ENCODE results near the gene SNX10.
"Not testable (repeated sequence)": the region's sequence is repeated elsewhere in the genome, so short reads cannot be mapped to it uniquely, and the experiment has no call there.

The SNX10 gene

DNA sequence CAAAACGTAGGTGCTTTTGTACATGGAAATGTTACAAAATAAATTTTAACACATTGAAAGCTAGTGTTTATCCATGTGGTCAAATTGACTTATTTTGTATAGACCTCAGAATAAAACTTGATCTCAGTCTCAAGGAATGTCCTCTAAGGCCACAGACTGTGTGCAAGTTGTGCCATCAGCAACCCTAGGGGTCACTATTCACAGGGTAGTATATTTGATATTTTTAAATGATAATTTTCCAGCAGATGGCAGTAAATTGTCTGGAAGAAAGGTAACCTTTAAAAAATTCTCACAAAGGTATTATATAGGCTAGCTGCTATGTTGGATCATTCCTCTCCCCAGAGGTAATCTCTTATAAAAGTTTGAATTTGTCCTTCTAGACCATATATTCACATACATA, 12.9 kb upstream of the SNX10 start:
- TF ChIP-seq, protein P1, sequence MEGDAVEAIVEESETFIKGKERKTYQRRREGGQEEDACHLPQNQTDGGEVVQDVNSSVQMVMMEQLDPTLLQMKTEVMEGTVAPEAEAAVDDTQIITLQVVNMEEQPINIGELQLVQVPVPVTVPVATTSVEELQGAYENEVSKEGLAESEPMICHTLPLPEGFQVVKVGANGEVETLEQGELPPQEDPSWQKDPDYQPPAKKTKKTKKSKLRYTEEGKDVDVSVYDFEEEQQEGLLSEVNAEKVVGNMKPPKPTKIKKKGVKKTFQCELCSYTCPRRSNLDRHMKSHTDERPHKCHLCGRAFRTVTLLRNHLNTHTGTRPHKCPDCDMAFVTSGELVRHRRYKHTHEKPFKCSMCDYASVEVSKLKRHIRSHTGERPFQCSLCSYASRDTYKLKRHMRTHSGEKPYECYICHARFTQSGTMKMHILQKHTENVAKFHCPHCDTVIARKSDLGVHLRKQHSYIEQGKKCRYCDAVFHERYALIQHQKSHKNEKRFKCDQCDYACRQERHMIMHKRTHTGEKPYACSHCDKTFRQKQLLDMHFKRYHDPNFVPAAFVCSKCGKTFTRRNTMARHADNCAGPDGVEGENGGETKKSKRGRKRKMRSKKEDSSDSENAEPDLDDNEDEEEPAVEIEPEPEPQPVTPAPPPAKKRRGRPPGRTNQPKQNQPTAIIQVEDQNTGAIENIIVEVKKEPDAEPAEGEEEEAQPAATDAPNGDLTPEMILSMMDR (conservative IDR thresholded peaks at IDR 0.05): peak; percentile 68
- H3K27ac ChIP-seq: no peak overlapping the region

DNA sequence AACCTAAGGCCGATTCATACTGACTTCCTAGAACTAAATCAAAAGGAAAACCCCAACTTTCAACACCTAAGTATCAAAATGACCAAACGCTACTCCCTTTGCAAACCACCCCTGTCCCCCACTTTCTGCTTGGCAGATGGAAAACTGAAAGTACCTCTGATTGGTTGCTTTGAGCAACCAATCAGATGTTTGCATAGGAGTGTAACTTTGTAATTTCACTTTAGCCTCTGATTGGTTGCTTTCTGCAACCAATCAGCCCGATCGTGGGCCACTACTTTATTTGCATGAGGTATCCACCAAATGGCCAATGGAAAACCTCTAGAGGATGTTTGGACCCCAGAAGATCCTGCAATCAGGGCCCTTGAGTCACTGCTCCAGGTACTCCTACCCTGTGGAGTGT, 12.3 kb upstream of the SNX10 start:
- TF ChIP-seq, protein P1 (conservative IDR thresholded peaks at IDR 0.05): no peak
- no peak overlapping the region for H3K27ac ChIP-seq

DNA sequence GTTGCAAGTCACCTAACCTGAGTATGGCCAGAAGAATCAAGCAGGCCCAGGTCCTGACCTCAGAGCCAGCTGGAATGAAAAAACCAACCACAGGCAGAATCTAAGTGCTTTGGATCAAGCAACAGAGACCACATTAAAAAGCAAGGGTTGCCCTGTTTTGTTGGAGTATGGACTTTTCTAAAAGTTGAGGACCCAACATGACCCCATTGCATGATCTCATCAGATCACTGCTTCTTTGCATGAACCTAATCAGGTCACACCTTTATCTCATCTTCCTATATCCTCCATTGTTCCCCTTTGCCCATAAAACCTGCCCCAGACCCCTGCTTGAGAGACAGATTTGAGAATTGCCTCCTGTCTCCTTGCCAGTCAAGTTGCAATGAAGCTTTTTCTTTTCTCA, 11.6 kb upstream of the SNX10 start:
- TF ChIP-seq, protein P1 (conservative IDR thresholded peaks at IDR 0.05): no peak
- no peak overlapping the region for H3K27ac ChIP-seq

DNA sequence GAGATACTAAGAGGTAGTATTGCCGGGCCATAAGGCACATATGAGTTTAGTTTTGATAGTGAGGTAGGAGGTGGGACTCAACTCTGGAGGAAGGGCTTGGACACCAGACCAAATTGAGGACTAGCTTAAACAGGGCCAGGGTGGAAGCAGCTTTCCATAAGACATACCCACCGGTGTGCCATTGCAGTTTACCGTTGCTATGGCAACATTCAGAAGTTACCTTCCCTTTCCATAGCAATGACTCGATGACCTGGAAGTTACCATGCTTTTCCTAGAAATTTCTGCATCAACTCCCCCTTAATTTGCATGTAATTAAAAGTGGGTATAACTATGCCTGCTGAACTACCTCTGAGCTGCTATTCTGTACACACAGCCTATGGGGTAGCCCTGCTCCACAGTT, 10.9 kb upstream of the SNX10 start:
- TF ChIP-seq, protein P1 (conservative IDR thresholded peaks at IDR 0.05): no peak
- no peak overlapping the region for H3K27ac ChIP-seq

DNA sequence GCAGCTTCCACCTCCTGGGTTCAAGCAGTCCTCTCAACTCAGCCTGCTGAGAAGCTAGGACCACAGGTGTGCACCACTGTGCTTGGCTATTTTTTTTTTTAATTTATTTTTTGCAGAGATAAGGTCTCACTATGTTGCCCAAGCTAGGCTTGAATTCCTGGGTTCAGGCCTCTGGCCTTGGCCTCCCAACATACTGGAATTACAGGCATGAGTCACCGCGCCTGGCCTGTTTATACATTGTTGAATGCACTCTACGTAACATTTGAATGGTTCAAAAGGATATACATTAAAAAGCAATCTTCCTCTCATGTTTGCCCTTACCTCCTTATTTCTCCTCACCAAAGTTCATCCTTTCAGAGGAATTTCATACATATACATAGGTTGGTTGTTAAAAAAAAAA, 7.2 kb upstream of the SNX10 start:
- TF ChIP-seq, protein P1 (conservative IDR thresholded peaks at IDR 0.05): no peak
- no peak overlapping the region for H3K27ac ChIP-seq

DNA sequence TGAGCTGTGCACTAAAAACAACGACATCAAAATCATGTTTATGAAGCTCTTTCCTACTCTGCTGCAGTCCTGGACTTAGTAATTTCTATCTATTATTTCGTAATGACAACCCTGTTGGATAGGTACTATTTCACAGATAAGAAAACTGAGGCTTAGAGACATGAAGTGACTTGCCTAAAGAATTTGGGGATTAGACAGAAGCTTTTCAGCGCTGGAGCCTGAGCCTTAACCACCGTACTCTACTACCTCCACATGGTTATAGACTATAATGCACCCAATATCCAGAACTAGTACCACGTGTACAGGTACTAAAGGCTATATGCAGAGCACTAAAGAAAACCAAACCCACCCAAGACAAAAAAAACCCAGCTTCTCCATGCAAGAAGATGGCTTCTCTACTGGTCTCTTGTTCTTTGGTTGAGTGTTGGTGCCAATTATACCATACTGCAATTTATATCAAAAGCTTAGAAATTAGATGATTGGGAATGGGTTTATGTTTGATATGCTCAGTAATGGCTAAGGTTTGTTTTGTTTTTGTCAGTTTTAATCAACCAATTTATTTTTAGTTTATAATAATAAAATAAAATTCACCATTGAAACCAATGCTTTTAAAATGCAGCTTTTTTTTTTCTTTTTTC, 6.5 kb upstream of the SNX10 start:
- TF ChIP-seq, protein P1 (conservative IDR thresholded peaks at IDR 0.05): peak; percentile 31
- H3K27ac ChIP-seq: no peak overlapping the region

DNA sequence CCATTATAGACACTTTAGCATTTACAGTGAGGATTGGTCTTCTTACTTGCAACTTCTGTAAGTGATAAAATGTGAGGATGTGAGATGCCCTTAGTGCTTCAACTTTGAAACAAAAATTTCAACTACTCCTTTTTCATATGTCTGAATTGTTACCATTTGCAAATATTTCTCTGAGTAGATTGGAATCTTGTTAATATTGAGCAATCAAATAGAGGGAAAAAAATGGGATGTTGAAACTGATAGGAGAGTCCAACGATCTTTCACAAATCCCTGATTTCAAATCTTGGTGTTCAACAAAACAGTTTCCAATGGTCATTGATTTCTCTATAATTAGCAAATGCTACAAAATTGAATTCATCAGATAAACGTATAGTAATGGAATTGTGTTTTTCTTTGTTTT, 5.5 kb upstream of the SNX10 start:
- TF ChIP-seq, protein P1 (conservative IDR thresholded peaks at IDR 0.05): no peak

DNA sequence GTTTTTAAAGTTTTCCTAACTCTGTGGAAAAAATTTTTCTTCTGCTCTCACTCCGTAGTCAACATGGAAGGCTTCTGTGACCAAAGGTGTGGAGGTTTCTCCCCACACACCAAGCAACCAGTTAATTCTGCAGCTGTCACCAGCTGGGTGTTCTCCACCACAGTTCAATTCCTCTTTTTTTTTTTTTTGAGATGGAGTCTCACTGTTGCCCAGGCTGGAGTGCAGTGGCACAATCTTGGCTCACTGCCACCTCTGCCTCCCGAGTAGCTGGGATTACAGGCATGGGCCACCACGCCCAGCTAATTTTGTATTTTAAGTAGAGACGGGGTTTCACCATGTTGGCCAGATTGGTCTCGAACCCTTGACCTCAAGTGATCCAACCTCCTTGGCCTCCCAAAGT, 3.5 kb upstream of the SNX10 start:
- H3K27ac ChIP-seq: not testable (repeated sequence)

More for the DNA sequence above, 5.5 kb upstream of the SNX10 start:
- no peak overlapping the region for H3K27ac ChIP-seq

Data from VCaP (cell line).